ENCODE data around the gene FAM187B.
"Not testable (repeated sequence)": the region's sequence is repeated elsewhere in the genome, so short reads cannot be mapped to it uniquely, and the experiment has no call there.

Gene FAM187B

DNA sequence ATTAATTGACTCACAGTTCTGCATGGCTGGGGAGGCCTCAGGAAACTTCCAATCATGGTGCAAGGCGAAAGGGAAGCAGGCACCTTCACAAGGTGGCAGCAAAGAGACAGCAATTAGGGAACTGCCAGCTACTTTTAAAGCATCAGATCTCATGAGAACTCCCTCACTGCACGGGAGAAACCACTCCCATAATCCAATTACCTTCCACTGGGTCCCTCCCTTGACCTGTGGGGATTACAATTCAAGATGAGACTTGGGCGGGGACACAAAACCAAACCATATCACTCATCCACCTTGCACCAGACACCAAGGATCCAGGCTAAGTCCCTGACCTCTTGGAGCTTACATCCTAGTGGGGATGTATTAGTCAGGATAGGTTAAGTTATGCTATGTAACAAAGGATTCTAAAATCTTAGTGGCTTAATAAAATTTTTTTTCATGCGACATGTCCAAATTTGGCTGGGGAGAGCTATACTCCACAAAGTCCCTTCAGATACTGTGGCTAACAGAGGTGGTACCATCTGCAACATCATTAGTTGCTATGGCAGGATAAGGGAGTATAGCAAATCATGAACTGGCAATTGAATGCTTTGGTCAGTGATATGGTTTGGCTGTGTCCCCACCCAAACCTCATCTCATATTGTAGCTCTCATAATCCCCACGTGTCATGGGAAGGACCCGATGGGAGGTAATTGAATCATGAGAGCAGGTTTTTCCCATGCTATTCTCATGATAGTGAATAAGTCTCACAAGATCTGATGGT lies 8.3 kb upstream of the FAM187B start:
- DNase-seq (ENCODE audit: low read depth), result no peak

DNA sequence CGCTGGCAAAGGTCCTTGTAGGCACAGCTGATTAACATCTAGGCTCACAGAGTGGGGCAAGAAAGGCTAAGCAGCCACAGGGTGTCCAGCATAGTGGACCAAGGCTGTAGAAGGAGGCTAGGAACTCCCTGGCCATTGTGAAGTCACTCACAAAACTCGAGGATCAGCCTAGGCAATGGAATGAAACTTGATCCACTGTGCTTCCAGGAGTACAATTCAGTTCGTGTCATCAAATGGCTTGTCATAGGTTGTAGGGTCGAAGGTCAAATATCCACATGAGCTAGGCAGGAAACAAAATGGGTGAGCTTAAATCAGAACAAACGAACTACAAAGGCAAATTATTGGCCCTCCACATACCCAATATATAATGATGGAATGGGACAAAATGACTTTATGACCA lies 4.4 kb upstream of the FAM187B start:
- no peak for DNase-seq (ENCODE audit: low read depth)

DNA sequence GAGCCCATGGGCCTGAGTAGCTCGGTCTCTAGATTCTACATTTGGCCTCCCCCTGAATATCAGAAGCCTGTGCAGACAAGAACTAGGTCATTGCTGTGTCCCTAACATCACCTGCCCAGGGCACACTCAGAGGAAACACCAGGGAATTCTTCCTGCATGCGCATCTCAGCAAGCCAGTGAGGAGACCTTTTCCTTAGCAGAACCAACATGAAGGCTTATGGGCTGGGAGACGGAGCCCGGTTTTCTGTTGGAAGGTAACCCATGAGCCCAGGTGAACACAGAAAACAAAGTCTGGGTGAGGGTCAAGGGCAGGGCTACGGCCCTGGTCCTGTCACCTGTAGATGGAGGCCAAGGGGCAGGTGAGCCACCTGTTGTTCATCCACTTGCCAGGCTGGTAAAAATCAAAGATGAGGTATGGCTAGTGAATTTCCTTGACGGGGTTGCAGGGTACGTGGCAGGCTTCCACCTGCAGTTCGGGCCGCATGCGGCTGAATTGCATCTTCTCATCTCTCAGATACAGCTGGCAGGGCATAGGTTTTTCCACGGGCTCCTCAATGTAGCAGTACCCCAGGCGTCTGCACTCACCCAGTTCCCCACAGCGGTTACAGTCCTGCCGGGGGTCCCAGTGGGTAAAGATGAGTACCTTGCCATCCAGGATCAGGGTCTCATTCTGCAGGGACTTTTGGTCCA lies 3.6 kb upstream of the FAM187B start:
- DNase-seq (ENCODE audit: low read depth), result no peak

DNA sequence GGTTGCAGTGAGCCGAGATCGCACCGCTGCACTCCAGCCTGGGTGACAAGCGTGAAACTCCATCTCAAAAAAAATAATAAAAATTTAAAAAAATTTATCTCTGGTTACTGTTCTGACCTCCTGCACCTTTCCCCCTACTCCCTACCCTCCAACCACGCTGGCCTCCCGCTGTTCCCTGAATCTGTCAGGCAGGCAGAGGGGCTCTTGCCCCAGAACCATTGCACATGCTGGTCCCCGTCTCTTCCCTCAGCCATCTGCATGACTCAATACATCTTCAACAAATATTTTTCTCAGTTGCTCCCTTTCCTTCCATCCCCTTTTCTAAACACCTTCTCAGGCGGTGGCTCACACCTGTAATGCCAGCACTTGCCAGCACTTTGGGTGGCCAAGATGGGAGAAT lies 1.1 kb upstream of the FAM187B start:
- DNase-seq (ENCODE audit: low read depth), result no peak

DNA sequence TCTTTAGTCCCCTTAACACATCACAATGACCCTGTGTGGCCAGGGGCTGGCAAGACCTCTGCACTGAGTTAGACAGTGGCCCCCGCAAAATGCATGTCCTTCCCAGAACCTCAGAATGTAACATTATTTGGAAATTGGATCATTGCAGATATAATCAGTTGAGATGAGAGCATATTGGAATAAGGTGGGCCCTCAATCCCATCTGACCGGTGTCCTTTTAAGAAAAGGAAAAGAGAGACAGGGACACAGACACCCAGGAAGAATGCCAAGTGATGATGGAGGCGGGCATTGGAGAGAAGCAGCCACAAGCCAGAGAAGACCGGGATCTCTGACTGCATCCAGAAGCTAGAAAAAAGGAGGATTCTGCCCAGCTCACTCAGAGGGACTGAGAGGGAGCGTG lies 1.8 kb downstream of the FAM187B start:
- DNase-seq (ENCODE audit: low read depth), result no peak

DNA sequence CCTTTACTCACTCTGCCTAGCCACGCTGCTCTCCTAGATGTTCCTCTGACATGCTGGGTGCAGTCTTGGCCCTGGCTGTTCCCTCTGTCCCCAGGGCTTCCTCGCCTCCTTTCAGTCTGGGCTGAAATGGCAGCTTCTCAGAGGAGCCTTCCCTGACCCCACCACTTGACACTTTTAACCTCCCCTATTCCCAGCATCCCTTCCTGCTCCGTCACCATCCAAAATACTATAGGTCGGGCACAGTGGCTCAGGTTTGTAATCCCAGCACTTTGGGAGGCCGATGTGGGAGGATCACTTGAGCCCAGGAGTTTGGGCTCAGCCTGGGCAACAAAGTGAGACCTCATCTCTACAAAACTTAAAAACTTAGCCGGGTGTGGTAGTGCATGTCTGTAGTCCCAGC lies 2.6 kb downstream of the FAM187B start:
- DNase-seq (ENCODE audit: low read depth), result no peak

DNA sequence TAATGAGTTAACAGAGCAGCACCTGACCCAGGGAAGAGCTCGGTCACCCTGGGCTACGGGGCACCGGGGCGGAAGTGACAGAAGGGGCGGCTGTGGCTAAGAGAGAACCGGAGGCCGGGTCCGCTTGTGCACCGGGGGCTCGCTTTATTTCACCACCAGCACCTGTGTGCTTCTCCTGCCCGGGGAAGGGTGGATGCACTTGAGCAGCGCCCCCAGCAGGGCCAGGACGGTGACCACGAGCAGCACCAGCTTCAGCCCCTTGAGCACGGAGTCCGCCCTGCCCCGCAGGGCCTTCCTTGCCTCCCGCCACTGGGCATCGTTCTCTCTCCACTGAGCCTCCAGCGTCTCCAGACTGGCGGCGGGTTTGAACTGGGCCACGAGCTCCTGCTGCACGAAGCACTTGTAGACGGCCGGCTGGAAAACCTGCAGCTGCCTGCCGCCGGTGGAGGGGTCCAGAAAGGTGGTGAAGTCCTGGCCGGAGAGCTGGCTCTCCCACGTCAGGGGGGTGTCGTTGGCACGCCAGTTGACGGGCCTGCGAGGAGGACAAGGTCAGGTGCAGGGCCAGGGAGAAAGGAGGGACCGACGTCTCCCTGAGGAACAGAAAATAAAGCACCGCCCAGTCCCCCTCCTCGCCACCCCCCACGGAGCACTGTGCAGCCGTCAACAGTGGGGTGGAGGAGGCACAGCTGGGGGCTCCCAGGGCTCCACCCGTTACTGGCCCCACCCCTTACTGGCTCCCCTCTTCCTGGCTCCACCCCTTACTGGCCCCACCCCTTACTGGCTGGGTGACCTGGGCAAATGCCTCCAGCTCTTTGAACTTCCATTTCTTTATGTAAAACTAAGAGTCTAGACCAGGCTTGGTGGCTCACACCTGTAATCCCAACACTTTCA lies 3.6 kb downstream of the FAM187B start:
- no peak for DNase-seq (ENCODE audit: low read depth)

DNA sequence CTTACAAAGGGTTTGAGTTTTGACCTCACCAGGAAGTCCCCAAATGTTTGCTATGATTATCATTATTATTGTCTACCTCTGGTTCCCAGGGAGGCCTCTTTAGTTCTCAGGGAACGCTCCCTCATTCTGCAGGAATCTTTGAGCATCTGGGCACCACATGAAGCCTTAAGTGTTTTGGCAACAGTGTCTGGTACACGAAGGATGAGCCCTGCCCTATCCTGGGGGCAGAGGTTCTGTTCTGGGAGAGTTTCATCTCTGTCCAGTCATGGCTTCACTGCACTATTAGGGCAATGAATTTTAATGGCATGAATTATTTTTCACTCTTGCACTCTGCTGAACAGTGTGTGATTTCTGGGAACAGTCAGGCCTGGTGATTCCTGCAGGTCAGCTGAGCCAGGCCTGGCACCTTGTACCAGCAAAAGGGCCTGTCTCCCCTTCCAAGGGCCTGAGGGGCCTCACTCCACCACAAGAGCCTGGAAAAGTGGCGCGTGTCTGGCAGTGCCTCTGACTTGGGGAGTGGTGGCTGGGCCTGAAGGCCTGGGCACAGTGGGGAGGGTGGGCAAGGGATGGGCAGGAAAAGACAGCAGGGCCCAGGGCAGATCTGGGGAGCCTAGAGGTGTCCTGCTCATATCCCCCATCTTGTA lies 4.6 kb downstream of the FAM187B start:
- no peak for DNase-seq (ENCODE audit: low read depth)

DNA sequence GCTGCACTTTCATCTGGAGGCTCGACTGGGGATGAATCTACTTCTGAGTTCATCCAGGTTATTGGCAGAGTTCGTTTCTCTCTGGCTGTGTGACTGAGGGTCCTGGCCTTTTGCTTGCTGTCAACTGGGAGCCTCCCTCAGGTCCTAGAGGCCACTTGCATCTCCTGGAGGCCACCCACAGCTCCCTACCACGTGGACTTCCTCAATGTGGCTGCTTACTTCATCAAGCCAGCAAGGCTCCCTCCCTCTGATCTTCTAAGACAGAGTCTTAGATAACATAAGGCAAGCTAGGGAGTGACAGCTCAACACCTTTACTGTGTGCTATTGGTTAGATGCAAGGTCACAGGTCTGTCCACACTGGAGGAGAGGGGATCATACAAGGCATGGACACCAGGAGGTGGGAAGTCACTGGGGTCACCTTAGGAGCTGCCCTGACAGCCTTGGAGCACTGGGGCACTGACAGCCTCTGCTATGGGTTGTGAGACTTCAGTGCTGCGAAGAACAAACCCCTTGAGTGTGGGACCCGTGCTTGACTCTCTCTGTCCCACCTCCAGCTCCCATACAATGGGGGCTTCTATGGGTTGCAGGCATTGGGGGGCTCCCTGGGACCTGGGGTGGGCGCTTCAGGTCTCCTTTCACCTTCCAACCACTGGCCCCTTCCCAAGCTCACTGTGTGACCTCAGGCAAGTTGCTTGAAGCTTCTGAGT lies 5.3 kb downstream of the FAM187B start:
- no peak for DNase-seq (ENCODE audit: low read depth)

DNA sequence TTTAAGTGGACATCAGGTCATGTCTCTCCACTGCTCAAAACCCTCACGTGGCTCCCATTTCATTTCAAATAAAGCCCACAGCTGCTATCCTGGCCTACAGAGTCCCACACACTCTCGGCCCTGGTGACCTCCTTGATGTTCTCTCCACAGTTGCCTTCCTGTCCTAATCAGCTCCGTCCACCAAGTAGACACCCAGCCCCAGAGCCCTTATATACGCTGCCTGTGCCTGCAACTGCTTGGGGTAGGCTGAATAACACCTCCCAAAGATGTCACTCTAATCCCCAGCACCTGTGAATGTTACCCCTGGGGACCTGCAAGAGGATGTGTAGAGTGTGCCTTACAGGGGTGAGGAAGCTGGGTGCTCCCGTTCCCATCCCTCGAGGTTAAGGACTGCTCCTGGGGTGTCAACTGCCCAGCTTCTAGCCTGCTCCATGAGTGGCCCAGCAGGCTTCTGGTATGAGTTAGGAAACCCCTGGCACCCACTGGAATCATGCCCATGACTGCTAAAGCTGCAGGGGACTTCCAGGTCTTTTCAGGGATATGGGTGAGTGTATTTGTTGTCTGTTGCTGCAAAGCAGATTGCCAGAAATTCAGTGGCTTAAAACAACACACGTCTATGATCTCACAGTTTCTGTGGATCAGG lies 6.0 kb downstream of the FAM187B start:
- DNase-seq (ENCODE audit: low read depth), result no peak

DNA sequence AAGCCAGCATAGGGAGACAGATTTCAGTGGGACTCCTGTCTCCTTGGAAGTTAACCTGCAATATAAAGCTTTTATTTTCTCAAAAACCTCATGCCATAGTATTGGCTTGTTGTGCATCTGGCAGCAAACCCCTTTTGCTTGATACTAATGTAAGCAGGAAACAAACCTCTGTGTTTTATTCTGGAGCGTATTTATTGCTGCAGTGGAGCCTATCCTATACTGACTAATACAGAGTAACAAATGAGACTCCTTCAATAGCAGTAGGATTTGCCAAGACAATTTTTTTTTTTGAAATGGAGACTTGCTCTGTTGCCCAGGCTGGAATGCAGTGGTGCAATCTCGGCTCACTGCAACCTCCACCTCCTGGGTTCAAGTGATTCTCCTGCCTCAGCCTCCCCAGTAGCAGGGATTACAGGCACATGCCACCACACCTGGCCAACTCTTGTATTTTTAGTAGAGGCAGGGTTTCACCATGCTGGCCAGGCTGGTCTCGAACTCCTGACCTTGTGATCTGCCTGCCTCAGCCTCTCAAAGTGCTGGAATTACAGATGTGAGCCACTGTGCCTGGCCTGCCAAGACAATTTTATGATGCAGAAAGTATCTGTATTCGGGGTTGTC lies 7.5 kb downstream of the FAM187B start:
- DNase-seq (ENCODE audit: low read depth), result not testable (repeated sequence)

DNA sequence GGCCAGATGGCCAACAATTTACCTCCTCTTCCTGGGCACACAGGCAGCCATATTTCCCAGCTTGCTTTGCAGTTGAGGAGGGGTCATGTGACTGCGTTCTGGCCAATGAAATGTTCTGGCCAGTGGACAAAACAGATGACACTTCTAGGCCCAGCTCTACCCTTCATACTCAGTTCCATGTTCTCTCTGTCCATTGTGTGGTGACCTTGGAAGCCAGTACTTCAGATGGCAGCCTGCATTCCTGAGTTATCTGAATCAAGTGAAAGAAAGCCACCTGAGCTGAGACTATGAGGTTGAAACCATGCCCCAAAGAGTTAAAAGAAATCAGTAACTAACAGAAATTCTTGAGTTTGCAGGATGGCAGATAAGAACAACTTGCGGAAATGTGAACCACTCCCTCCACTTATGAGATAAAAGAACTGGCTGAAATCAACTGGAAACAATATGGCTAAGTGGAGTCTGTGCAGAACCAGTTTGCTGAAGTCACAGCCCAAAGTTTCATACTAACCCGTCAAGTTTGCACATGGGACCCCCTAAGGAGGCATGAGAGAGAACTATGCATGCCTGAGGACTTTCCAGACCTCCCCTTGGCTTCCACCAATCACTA lies 8.1 kb downstream of the FAM187B start:
- DNase-seq (ENCODE audit: low read depth), result no peak

DNA sequence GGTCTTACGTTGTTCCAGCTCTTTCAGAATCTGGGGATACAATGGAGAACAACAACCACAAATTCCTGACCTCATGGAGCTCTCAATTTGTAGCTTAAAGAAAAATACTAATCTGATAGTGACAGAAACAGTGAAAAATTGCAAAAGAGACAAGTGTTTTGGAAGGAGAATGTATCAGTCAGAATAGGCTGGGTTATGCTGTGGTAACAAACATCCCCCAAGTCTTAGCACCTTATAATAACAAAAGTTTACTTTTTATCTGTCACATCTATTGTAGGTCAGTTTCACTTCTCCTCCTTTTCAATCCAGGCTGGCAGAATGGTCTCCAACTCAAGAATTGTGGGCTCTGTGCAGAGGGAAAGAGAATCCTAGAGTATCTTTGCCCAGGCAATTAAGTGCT lies 9.5 kb downstream of the FAM187B start:
- no peak for DNase-seq (ENCODE audit: low read depth)

DNA sequence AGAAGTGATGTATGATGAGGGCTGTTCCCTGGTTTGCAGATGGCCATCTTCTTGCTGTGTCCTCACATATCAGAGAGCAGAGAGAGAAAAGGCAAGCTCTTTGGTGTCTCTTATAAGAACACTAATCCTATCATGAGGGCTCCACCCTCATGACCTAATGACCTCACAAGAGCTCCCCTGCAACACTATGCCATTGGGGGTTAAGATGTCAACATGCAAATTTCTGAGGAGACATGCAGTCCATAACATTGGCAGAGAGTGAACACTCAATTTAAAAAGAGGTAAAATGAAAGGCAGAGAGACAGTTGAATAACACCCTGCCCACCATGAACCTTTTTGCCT lies 10.9 kb downstream of the FAM187B start:
- no peak for DNase-seq (ENCODE audit: low read depth)

DNA sequence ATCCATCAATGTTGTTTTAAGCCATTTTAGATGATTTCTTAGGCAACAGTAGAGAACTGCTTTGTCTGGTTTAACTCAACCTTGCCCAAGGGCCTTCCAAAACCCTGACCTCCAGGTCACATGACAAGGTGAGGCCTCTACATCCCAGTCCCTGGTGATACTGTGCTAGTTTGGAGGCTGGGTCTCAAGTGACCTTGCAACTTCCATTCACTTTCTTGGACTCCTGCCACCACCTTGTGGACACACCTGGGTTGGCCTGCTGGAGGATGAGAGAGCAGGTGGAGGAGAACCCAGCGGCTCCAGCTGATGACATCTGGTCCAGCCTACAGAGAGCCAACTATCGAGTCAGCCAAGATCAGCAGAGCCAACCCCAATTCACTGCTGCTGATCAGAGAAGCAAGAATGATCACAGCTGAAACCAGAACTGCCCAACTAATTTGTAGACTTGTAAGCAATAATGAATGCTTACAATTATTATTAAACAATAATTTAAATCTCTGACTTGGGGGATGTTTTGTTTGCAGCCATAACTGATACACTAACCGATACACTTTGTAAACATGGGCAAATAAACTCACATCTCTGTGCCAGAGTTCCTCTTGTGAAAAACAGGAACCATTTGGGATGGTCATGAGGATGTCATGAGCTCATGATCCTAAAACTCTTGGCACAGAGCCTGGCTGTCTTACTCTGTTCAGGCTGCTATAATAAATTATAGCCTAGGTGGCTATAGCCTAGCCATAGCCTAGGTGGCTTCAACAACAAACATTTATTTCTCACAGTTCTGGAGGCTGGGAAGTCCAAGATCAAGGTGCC lies 11.5 kb downstream of the FAM187B start:
- no peak for DNase-seq (ENCODE audit: low read depth)

DNA sequence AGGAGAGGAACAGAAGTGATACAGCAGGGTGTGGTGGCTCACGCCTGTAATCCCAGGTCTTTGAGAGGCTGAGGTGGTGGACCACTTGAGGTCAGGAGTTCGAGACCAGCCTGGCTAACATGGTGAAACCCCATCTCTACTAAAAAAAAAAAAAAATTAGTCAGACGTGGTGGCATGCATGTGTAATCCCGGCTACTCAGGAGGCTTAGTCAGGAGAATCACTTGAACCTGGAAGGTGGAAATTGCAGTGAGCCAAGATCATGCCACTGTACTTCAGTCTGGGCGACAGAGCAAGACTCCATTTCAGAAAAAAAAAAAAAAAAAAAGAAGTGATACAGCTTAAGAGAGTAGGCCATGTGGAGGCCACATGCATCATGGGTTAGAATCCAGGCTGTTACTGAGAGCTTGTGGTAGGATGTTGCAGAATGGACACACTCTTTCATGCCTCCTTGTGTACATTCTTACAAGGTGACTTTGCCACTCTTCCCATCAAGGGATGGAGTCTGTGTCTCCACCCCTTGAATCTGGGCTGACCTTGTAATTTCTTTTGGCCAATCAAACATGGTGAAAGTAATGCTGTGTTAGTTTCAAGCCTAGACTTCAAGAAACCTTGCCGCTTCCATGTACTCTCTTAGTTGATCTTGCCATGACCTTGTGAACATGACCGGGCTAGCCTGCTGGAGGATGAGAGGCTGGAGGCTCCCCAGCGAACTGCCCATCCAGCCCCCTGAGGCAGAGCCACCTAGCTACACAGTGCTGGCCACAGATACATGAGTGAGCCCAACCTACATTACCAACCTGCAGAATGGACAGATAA lies 12.3 kb downstream of the FAM187B start:
- no peak for DNase-seq (ENCODE audit: low read depth)

DNA sequence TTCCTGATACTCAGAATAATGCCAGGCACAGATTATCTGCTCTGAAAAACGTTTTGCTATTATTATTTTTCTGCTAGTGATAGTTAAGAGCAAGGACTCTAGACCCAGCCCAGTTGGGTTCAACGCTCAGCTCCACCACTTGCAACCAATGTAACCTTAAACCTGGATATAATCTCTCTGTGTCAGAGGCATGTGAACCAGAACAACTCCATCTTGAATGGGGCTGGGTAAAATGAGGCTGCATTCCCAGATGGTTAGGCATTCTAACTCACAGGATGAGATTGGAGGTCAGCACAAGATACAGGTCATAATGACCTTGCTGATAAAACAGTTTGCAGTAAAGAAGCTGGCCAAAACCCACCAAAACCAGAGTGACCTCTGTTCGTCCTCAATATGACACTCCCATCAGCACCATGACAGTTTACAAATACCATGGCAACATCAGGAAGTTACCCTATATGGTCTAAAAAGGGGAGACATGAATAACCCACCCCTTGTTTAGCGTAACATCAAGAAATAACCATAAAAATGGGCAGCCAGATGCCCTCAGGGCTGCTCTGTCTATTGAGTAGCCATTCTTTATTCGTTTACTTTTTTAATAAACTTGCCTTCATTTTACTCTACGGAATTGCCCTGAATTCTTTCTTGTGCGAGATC lies 13.6 kb downstream of the FAM187B start:
- DNase-seq (ENCODE audit: low read depth), result no peak
